Gastrocnemius medialis (tissue), 4 donors: ENCODE data around the gene KLHDC8B.

ENCODE experiments used
- POLR2A ChIP-seq, 2 donors: fragments of 450-650 bp; IDR thresholded peaks; one replicate each; pipeline ENCODE4 v1.6.1; 2017; ENCODE audit warnings: antibody characterized with exemption in 2 of 2, mild to moderate bottlenecking in 2 of 2, moderate library complexity in 2 of 2
- TF ChIP-seq, protein P1 (sequence below), 5 experiments: fragments of 450-650 bp in 3 of 5; fragments of 200-600 bp in 2 of 5; sonication (generic) in 2 of 5; IDR thresholded peaks in 4 of 5; conservative IDR thresholded peaks in 1 of 5; 1 replicate in 4 of 5; 2 replicates in 1 of 5; pipeline ENCODE4 v1.5.1; 2016 to 2019; ENCODE audit warnings: antibody characterized with exemption in 5 of 5, mild to moderate bottlenecking in 3 of 5, moderate library complexity in 3 of 5

- TF ChIP-seq, protein P1, sequence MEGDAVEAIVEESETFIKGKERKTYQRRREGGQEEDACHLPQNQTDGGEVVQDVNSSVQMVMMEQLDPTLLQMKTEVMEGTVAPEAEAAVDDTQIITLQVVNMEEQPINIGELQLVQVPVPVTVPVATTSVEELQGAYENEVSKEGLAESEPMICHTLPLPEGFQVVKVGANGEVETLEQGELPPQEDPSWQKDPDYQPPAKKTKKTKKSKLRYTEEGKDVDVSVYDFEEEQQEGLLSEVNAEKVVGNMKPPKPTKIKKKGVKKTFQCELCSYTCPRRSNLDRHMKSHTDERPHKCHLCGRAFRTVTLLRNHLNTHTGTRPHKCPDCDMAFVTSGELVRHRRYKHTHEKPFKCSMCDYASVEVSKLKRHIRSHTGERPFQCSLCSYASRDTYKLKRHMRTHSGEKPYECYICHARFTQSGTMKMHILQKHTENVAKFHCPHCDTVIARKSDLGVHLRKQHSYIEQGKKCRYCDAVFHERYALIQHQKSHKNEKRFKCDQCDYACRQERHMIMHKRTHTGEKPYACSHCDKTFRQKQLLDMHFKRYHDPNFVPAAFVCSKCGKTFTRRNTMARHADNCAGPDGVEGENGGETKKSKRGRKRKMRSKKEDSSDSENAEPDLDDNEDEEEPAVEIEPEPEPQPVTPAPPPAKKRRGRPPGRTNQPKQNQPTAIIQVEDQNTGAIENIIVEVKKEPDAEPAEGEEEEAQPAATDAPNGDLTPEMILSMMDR (IDR thresholded peaks at IDR 0.05 in 4 of 5, conservative IDR thresholded peaks at IDR 0.05 in 1 of 5), result no peak
- no peak for TF ChIP-seq POLR2A (IDR thresholded peaks at IDR 0.05)
These were observed 1.9 kb downstream of the KLHDC8B start for GRCh38 chr3:49173116-49173791.
